Muscle layer of duodenum (tissue), 2 donors: ENCODE measurements around the gene RPRD1A.
A peak's percentile ranks its signal among the peaks of the same experiment; 100 is the strongest.
"Not testable (repeated sequence)": the region's sequence is repeated elsewhere in the genome, so short reads cannot be mapped to it uniquely, and the experiment has no call there.

Experiments
- H3K27ac ChIP-seq: one replicate; pipeline ENCODE4 v1.7.0; 2013; ENCODE audit warnings: mild to moderate bottlenecking, low read length
- H3K27me3 ChIP-seq: one replicate; pipeline ENCODE4 v1.7.0; 2013; ENCODE audit warnings: low read depth, mild to moderate bottlenecking, control low read depth, low read length
- H3K36me3 ChIP-seq, 2 donors: one replicate each; pipeline ENCODE4 v1.7.0; 2013; ENCODE audit warnings: low read length in 2 of 2, control low read depth in 1 of 2, mild to moderate bottlenecking in 1 of 2; ENCODE audit not compliant: insufficient read depth in 2 of 2, control insufficient read depth in 1 of 2
- H3K4me1 ChIP-seq, 2 donors: one replicate each; pipeline ENCODE4 v1.7.0; 2013; ENCODE audit warnings: low read length in 2 of 2, mild to moderate bottlenecking in 2 of 2, control low read depth in 1 of 2, moderate library complexity in 1 of 2; ENCODE audit not compliant: insufficient read depth in 2 of 2, control insufficient read depth in 1 of 2
- H3K4me3 ChIP-seq, 2 donors: one replicate each; pipeline ENCODE4 v1.7.0; 2013; ENCODE audit warnings: low read length in 2 of 2, low read depth in 1 of 2, mild to moderate bottlenecking in 1 of 2
- H3K9me3 ChIP-seq, 2 donors: one replicate each; pipeline ENCODE4 v1.7.0; 2013; ENCODE audit warnings: low read length in 2 of 2, control low read depth in 1 of 2, mild to moderate bottlenecking in 1 of 2; ENCODE audit not compliant: control insufficient read depth in 1 of 2
- donor health status: healthy.

RPRD1A gene

GRCh38 chr18:35967866-35968265, 99.5 kb downstream of the RPRD1A start:
- not testable (repeated sequence) for H3K4me3 ChIP-seq, H3K36me3 ChIP-seq, H3K9me3 ChIP-seq, H3K27me3 ChIP-seq, H3K4me1 ChIP-seq, H3K27ac ChIP-seq

- H3K9me3 ChIP-seq, result no peaks in the 10 kb centered on the region
- no peak overlapping the region for H3K27ac ChIP-seq
Observed at GRCh38 chr18:35964319-35964718, 103.0 kb downstream of the RPRD1A start.

GRCh38 chr18:35962320-35962719, 105.0 kb downstream of the RPRD1A start:
- H3K4me1 ChIP-seq, result no peaks in the 10 kb centered on the region
- no peak overlapping the region for H3K4me3 ChIP-seq
- no peaks in the 10 kb centered on the region for H3K36me3 ChIP-seq
- no peaks in the 10 kb centered on the region for H3K9me3 ChIP-seq
- no peaks in the 10 kb centered on the region for H3K27me3 ChIP-seq
- no peak overlapping the region for H3K27ac ChIP-seq

More at GRCh38 chr18:35964319-35964718, 103.0 kb downstream of the RPRD1A start:
- Histone ChIP-seq H3K4me1 (no peaks in the 10 kb centered on the region), H3K27me3 (no peaks in the 10 kb centered on the region), H3K4me3 (no peak overlapping the region), H3K36me3 (no peaks in the 10 kb centered on the region)

DNA sequence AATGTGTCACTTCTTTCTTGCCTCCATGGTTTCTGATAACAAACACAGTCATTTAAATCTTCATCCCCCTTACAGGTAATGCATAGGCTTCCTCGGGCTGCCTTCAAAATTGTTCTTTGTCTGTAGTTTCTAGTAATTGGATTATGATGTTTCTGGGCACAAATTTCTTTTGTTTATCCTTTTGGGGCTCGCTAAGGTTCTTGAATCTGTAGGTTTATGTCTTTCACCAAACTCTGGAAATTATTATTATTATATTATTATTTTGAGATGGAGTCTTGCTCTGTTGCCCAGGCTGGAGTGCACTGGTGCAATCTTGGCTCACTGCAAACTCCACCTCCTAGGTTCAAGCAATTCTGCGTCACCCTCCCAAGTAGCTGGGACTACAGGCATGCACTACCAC, 111.1 kb downstream of the RPRD1A start:
- Histone ChIP-seq H3K9me3 (peaks cover 0 to 4% of the 10 kb centered on the region in 2 donors), H3K4me3 (no peak overlapping the region), H3K27me3 (no peaks in the 10 kb centered on the region), H3K27ac (no peak overlapping the region), H3K4me1 (no peaks in the 10 kb centered on the region), H3K36me3 (no peaks in the 10 kb centered on the region)

DNA sequence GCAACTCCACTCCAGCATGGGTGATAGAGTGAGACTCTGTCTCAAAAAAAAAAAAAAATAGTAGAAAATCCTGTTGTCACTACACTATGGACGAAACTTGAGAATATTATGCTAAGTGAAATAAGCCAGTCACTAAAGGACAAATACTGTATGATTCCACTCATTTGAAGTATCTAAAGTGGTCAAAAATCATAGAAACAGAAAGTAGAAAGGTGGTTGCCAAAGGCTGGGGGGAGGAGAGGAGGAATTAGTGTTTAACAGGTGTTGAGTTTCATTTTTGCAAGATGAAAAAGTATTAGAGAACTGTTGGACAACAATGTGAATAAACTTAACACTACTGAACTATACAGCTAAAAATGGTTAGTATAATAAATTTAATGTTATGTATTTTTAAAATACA, 113.7 kb downstream of the RPRD1A start:
- Histone ChIP-seq H3K27me3 (no peaks in the 10 kb centered on the region), H3K36me3 (no peaks in the 10 kb centered on the region), H3K9me3 (peaks cover 0 to 4% of the 10 kb centered on the region in 2 donors), H3K27ac (no peak overlapping the region), H3K4me3 (no peak overlapping the region), H3K4me1 (peaks cover 0 to 6% of the 10 kb centered on the region in 2 donors)

GRCh38 chr18:35950628-35950982, 116.8 kb downstream of the RPRD1A start:
- peaks cover 0 to 4% of the 10 kb centered on the region in 2 donors for H3K9me3 ChIP-seq
- H3K4me1 ChIP-seq, result peaks cover 0 to 6% of the 10 kb centered on the region in 2 donors
- H3K27me3 ChIP-seq, result no peaks in the 10 kb centered on the region
- peak overlapping the region; percentile 66 to 85 for H3K4me3 ChIP-seq
- H3K27ac ChIP-seq, result no peak overlapping the region
- no peaks in the 10 kb centered on the region for H3K36me3 ChIP-seq

DNA sequence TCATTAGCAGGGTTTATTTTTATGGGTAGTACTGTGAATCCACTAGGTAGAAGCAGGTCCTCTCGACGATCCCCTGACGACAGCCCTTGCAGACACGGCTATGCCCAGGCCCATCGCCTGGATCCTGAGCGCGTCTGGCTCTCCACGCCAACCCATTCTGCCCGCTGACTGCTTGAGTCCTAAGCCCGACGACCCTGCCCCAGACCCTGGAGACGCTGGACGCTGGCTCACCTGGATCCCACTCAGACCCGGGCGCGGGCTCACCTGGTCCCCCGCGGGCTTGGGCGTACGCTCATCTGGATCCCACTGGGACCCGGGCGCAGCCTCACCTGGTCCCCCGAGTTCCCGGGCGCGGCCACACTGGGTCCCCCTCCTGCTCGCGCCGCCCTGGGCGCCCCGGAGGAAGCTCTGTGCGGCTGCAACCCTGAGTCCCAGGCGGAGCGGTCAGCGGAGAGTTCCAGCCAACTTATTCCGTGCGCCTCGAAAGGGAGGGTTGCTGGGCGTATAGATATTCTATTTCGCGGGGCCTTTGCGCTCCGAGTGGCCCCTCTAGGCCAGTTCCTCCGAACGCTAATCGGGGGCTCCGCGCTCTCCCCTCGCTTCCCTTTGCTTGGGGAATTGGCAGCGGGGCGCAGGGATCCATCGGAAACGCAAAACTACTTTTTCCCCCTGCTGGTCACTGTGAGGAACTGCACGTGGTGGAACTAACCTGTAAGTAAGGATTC, 117.3 kb downstream of the RPRD1A start:
- H3K4me3 ChIP-seq, result peak overlapping the region; percentile 66 to 85
- H3K27me3 ChIP-seq, result no peaks in the 10 kb centered on the region
- no peak overlapping the region for H3K27ac ChIP-seq
- no peaks in the 10 kb centered on the region for H3K36me3 ChIP-seq
- peaks cover 0 to 4% of the 10 kb centered on the region in 2 donors for H3K9me3 ChIP-seq
- peaks cover 0 to 6% of the 10 kb centered on the region in 2 donors for H3K4me1 ChIP-seq

DNA sequence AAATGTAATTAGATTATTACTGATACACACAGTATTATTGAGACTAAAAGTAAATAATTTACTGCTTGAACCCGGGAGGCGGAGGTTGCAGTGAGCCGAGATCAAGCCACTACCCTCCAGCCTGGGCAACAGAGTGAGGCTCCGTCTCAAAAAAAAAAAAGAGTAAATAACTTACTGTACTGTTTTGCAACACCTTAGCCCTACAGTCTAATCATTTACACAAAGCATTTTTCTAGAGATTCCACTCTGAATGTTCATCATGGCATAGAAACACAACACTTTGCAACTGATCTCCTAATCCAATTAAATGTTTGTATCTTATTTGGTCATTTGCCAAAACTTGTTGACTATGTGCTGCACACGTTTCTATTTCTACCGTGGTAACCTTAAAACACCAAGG, 118.3 kb downstream of the RPRD1A start:
- Histone ChIP-seq H3K4me1 (peaks cover 0 to 6% of the 10 kb centered on the region in 2 donors), H3K4me3 (peak overlapping the region; percentile 66 to 85), H3K36me3 (no peaks in the 10 kb centered on the region), H3K9me3 (peaks cover 0 to 4% of the 10 kb centered on the region in 2 donors), H3K27me3 (no peaks in the 10 kb centered on the region), H3K27ac (no peak overlapping the region)

GRCh38 chr18:35948080-35948479, 119.3 kb downstream of the RPRD1A start:
- H3K9me3 ChIP-seq, result peaks cover 0 to 4% of the 10 kb centered on the region in 2 donors
- no peak overlapping the region for H3K27ac ChIP-seq
- peaks cover 0 to 6% of the 10 kb centered on the region in 2 donors for H3K4me1 ChIP-seq
- H3K36me3 ChIP-seq, result no peaks in the 10 kb centered on the region
- no peaks in the 10 kb centered on the region for H3K27me3 ChIP-seq
- no peak overlapping the region for H3K4me3 ChIP-seq

- Histone ChIP-seq H3K9me3 (no peaks in the 10 kb centered on the region), H3K4me3 (no peak overlapping the region), H3K27ac (no peak overlapping the region), H3K27me3 (no peaks in the 10 kb centered on the region), H3K4me1 (peaks cover 0 to 11% of the 10 kb centered on the region in 2 donors), H3K36me3 (no peaks in the 10 kb centered on the region)
Observed at GRCh38 chr18:35942661-35943060, 124.7 kb downstream of the RPRD1A start.

DNA sequence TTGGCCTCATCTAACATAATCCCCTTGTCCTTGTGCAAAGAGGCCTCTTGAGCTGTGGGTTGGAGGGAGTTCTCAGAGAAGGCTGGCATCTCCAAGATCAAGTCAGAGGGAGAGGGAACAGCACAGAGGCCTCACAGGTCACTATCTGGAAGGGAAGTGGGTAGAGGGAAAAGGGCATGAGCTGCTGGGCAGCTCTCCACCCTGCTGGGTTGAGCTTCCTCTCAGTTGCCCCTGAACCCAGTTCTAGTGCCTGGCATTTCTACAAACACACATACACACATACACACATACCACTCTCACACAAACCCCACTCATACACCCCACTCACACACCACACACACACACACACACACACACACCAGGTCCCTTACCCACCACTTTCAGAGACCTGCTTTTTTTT, 125.2 kb downstream of the RPRD1A start:
- H3K9me3 ChIP-seq, result no peaks in the 10 kb centered on the region
- H3K4me3 ChIP-seq, result no peak overlapping the region
- H3K36me3 ChIP-seq, result no peaks in the 10 kb centered on the region
- no peak overlapping the region for H3K27ac ChIP-seq
- H3K27me3 ChIP-seq, result no peaks in the 10 kb centered on the region
- peaks cover 0 to 11% of the 10 kb centered on the region in 2 donors for H3K4me1 ChIP-seq

- H3K9me3 ChIP-seq, result no peaks in the 10 kb centered on the region
- H3K27me3 ChIP-seq, result no peaks in the 10 kb centered on the region
- H3K4me1 ChIP-seq, result peaks cover 0 to 11% of the 10 kb centered on the region in 2 donors
- H3K27ac ChIP-seq, result no peak overlapping the region
- no peak overlapping the region for H3K4me3 ChIP-seq
- no peaks in the 10 kb centered on the region for H3K36me3 ChIP-seq
Observed at GRCh38 chr18:35941299-35941698, 126.1 kb downstream of the RPRD1A start.
